ENCODE measurements around the gene CLEC4C.

- no peak for TF ChIP-seq CTCF (IDR thresholded peaks at IDR 0.05)
- no peak for TF ChIP-seq EZH2 (IDR thresholded peaks at IDR 0.05; ENCODE audit: borderline replicate concordance, insufficient read depth, low read depth, low read length, poor library complexity, severe bottlenecking)
Measured at GRCh38 chr12:7719946-7720730, 27.0 kb downstream of the CLEC4C start.

All from B cell (primary cell).